Trophoblast cell (in vitro differentiated cells and primary cell): ENCODE results near the gene ERBB3.
A peak's percentile ranks its signal among the peaks of the same experiment; 100 is the strongest.
"Not testable (repeated sequence)": the region's sequence is repeated elsewhere in the genome, so short reads cannot be mapped to it uniquely, and the experiment has no call there.

ENCODE experiments used
- DNase-seq, 2 donors: peaks; one replicate each; pipeline ENCODE4 v3.0.0-alpha.2; 2016
- H2AFZ ChIP-seq: 2 replicates; pipeline ENCODE4 v1.6.1; 2013; ENCODE audit warnings: low read length, moderate library complexity, mild to moderate bottlenecking; ENCODE audit not compliant: insufficient read depth, poor library complexity
- H2AK5ac ChIP-seq: 2 replicates; pipeline ENCODE4 v1.6.1; 2013; ENCODE audit warnings: mild to moderate bottlenecking, low read length
- H2BK120ac ChIP-seq: 2 replicates; pipeline ENCODE4 v1.6.1; 2013; ENCODE audit warnings: low read length, mild to moderate bottlenecking, moderate library complexity; ENCODE audit not compliant: insufficient read depth, poor library complexity
- H2BK12ac ChIP-seq: 2 replicates; pipeline ENCODE4 v1.6.1; 2013; ENCODE audit warnings: mild to moderate bottlenecking, low read length, moderate library complexity
- H2BK5ac ChIP-seq: 2 replicates; pipeline ENCODE4 v1.6.1; 2013; ENCODE audit warnings: low read length, low read depth, moderate library complexity, mild to moderate bottlenecking; ENCODE audit not compliant: poor library complexity
- H3K14ac ChIP-seq: 2 replicates; pipeline ENCODE4 v1.6.1; 2013; ENCODE audit warnings: mild to moderate bottlenecking, low read length
- H3K18ac ChIP-seq: 2 replicates; pipeline ENCODE4 v1.6.1; 2013; ENCODE audit warnings: mild to moderate bottlenecking, low read length
- H3K23ac ChIP-seq: 2 replicates; pipeline ENCODE4 v1.6.1; 2013; ENCODE audit warnings: low read length
- H3K27ac ChIP-seq: 2 replicates; pipeline ENCODE4 v1.5.1; 2013; ENCODE audit warnings: low read depth, mild to moderate bottlenecking, inconsistent platforms, low read length, moderate library complexity
- H3K27me3 ChIP-seq: 2 replicates; pipeline ENCODE4 v1.6.1; 2013; ENCODE audit warnings: inconsistent platforms, mild to moderate bottlenecking, low read length, moderate library complexity; ENCODE audit not compliant: insufficient read depth
- H3K36me3 ChIP-seq, 2 experiments: 1 replicate in 1 of 2; 2 replicates in 1 of 2; pipeline ENCODE4 v1.6.1; 2013; ENCODE audit warnings: low read length in 2 of 2, mild to moderate bottlenecking in 2 of 2, moderate library complexity in 1 of 2; ENCODE audit not compliant: insufficient read depth in 2 of 2, control insufficient read depth in 1 of 2
- H3K4ac ChIP-seq: 2 replicates; pipeline ENCODE4 v1.6.1; 2013; ENCODE audit warnings: low read depth, mild to moderate bottlenecking, low read length, moderate library complexity
- H3K4me1 ChIP-seq, 2 experiments: 1 replicate in 1 of 2; 2 replicates in 1 of 2; pipeline ENCODE4 v1.6.1; 2013; ENCODE audit warnings: low read length in 2 of 2, mild to moderate bottlenecking in 2 of 2, moderate library complexity in 1 of 2; ENCODE audit not compliant: insufficient read depth in 2 of 2, control insufficient read depth in 1 of 2
- H3K4me2 ChIP-seq: 2 replicates; pipeline ENCODE4 v1.6.1; 2013; ENCODE audit warnings: inconsistent platforms, mild to moderate bottlenecking, low read length, moderate library complexity
- H3K4me3 ChIP-seq: 2 replicates; pipeline ENCODE4 v1.5.1; 2013; ENCODE audit warnings: mild to moderate bottlenecking, low read depth, low read length, inconsistent platforms
- H3K79me1 ChIP-seq: one replicate; pipeline ENCODE4 v1.6.1; 2013; ENCODE audit warnings: low read length
- H3K79me2 ChIP-seq: 2 replicates; pipeline ENCODE4 v1.6.1; 2013; ENCODE audit warnings: low read length, mild to moderate bottlenecking; ENCODE audit not compliant: control insufficient read depth, insufficient read depth, poor library complexity
- H3K9ac ChIP-seq: 2 replicates; pipeline ENCODE4 v1.6.1; 2013; ENCODE audit warnings: mild to moderate bottlenecking, low read length
- H3K9me3 ChIP-seq: 2 replicates; pipeline ENCODE4 v1.6.1; 2013; ENCODE audit warnings: low read depth, mild to moderate bottlenecking, control low read depth, inconsistent platforms, low read length; ENCODE audit not compliant: insufficient read depth
- H4K12ac ChIP-seq: 2 replicates; pipeline ENCODE4 v1.6.1; 2013; ENCODE audit warnings: low read depth, mild to moderate bottlenecking, low read length, moderate library complexity
- H4K8ac ChIP-seq: 2 replicates; pipeline ENCODE4 v1.6.1; 2013; ENCODE audit warnings: low read depth, mild to moderate bottlenecking, low read length, moderate library complexity
- H4K91ac ChIP-seq: one replicate; pipeline ENCODE4 v1.6.1; 2013; ENCODE audit warnings: low read depth, mild to moderate bottlenecking, low read length, moderate library complexity
- WGBS: extraction: QIAGEN DNeasy Blood & Tissue Kit; methylation state at CpG from one replicate; pipeline ENCODE4 v1.1.7; 2013; ENCODE audit warnings: missing lambda C conversion rate; ENCODE audit not compliant: insufficient read length, insufficient coverage; ENCODE audit errors: extremely low coverage; 5-methylcytosine and 5-hydroxymethylcytosine counted together

ERBB3 gene

GRCh38 chr12:56114084-56114483, 34.1 kb downstream of the ERBB3 start:
- H3K18ac ChIP-seq: no peak overlapping the region

GRCh38 chr12:56115329-56115728, 35.4 kb downstream of the ERBB3 start:
- Histone ChIP-seq H2AFZ (no peak overlapping the region), H4K12ac (no peak overlapping the region), H4K8ac (peak overlapping the region; percentile 78), H3K9me3 (no peaks in the 10 kb centered on the region), H3K9ac (no peak overlapping the region), H2BK120ac (no peak overlapping the region), H2BK5ac (no peak overlapping the region), H3K27me3 (no peaks in the 10 kb centered on the region), H3K79me2 (peaks cover 8% of the 10 kb centered on the region), H3K18ac (no peak overlapping the region), H3K36me3 (peaks cover 16 to 24% of the 10 kb centered on the region in 2 experiments), H2AK5ac (peak overlapping the region; percentile 75), H3K23ac (no peak overlapping the region), H3K14ac (no peak overlapping the region), H3K4me1 (peaks cover 4 to 12% of the 10 kb centered on the region in 2 experiments), H3K4me2 (peak overlapping the region; percentile 59), H3K4ac (no peak overlapping the region), H4K91ac (no peak overlapping the region), H3K4me3 (no peak overlapping the region), H3K79me1 (peaks cover 12% of the 10 kb centered on the region), H3K27ac (no peak overlapping the region), H2BK12ac (no peak overlapping the region)
- DNase-seq: peak; percentile 27 to 66
- WGBS: no CpG with 5 or more reads among the region's 10 CpGs

More at GRCh38 chr12:56114084-56114483, 34.1 kb downstream of the ERBB3 start:
- Histone ChIP-seq H3K4me2 (no peak overlapping the region), H3K9ac (no peak overlapping the region), H3K4me1 (peaks cover 4 to 8% of the 10 kb centered on the region in 2 experiments), H3K36me3 (peaks cover 23 to 36% of the 10 kb centered on the region in 2 experiments), H3K79me1 (peaks cover 12% of the 10 kb centered on the region), H2BK5ac (no peak overlapping the region), H4K8ac (no peak overlapping the region), H3K4me3 (no peak overlapping the region), H2BK120ac (no peak overlapping the region), H4K91ac (no peak overlapping the region), H2AK5ac (no peak overlapping the region), H3K23ac (no peak overlapping the region), H3K9me3 (no peaks in the 10 kb centered on the region), H3K4ac (no peak overlapping the region), H2BK12ac (no peak overlapping the region), H3K14ac (no peak overlapping the region), H3K27me3 (no peaks in the 10 kb centered on the region), H4K12ac (no peak overlapping the region), H3K27ac (no peak overlapping the region), H3K79me2 (peaks cover 8% of the 10 kb centered on the region), H2AFZ (no peak overlapping the region)
- DNase-seq: no peak
- no CpG with 5 or more reads among the region's 1 CpG for WGBS

DNA sequence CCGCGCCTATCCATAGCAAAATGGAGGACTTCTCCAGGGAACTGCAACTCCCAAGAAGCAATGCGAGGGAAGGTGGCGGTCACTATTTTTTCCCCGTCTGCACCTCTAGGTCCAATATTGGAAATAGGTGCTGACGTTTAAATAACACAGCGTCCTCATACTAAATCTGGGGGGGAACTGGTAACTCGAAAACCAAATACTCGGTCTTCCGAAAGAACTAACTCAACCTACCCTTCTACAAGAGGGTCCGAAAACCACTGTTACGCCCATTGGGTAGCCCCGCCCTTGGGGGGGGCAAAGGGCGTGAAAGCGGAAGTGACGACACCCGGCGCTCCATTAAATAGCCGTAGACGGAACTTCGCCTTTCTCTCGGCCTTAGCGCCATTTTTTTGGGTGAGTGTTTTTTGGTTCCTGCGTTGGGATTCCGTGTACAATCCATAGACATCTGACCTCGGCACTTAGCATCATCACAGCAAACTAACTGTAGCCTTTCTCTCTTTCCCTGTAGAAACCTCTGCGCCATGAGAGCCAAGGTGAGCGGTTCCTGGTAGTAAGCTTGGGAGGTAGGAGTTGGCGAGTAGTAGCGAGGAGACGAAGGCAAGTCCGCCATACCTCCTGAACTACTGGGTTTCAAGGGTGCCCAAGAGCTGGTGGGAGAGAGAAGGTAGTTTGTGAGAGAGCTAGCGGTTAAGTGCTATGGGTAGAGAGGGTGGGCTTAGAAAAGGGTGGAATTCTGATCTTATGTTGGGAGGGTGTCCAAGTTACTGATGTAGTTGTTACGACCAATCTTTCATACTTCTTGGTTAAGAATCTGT, 36.5 kb downstream of the ERBB3 start, which contains the start of gene RPL41:
Gene RPL41, plus strand, starts transcription at position 367 of the 815 bp plus-strand sequence.
- WGBS: no CpG with 5 or more reads among the region's 34 CpGs

DNA sequence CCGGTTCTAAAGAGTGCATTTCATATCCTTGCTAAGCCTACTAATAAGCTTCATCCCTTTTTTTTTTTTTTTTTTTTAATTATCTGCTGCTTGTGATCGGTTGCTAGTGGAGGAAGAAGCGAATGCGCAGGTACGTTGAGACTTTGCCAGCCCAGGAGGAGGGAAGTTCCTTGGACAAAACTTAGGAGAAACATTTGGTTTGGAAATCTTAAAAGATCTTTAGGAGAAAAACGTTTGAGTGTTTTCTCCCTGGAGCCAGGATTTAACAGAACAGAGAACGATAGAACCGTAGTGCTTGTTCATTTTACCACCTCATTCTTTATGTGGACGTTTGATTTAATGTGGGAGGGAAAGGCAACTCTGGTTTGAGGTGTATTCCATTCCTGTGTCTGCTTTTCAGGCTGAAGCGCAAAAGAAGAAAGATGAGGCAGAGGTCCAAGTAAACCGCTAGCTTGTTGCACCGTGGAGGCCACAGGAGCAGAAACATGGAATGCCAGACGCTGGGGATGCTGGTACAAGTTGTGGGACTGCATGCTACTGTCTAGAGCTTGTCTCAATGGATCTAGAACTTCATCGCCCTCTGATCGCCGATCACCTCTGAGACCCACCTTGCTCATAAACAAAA, 37.2 kb downstream of the ERBB3 start:
- H3K9ac ChIP-seq: peak overlapping the region; percentile 83

More for the DNA sequence above, 36.5 kb downstream of the ERBB3 start, which contains the start of gene RPL41:
- Histone ChIP-seq H3K9me3 (no peaks in the 10 kb centered on the region), H2AFZ (peak within 1 kb of the TSS; percentile 74), H3K4me3 (peak within 1 kb of the TSS; percentile 77), H3K4me2 (peak within 1 kb of the TSS; percentile 59), H3K79me1 (peaks cover 12% of the 10 kb centered on the region), H4K91ac (peak within 1 kb of the TSS; percentile 76), H4K12ac (peak within 1 kb of the TSS; percentile 82), H3K79me2 (peaks cover 8% of the 10 kb centered on the region), H2BK12ac (no peak within 1 kb of the TSS), H3K9ac (peak within 1 kb of the TSS; percentile 90), H3K36me3 (peaks cover 18 to 25% of the 10 kb centered on the region in 2 experiments), H3K4ac (peak within 1 kb of the TSS; percentile 68), H3K27ac (peak within 1 kb of the TSS; percentile 71), H4K8ac (peak within 1 kb of the TSS; percentile 90), H3K18ac (peak within 1 kb of the TSS; percentile 32), H2BK120ac (peak within 1 kb of the TSS; percentile 58), H3K14ac (peak within 1 kb of the TSS; percentile 48), H2BK5ac (peak within 1 kb of the TSS; percentile 78), H3K4me1 (peaks cover 6 to 12% of the 10 kb centered on the region in 2 experiments), H3K27me3 (no peaks in the 10 kb centered on the region), H2AK5ac (peak within 1 kb of the TSS; percentile 64), H3K23ac (no peak within 1 kb of the TSS)
- DNase-seq: peak; percentile 94 to 99

More for the DNA sequence above, 37.2 kb downstream of the ERBB3 start:
- DNase-seq: peak in 1 of 2 donors; percentile 35
- H2BK120ac ChIP-seq, H3K18ac ChIP-seq, H2BK12ac ChIP-seq, H4K91ac ChIP-seq, H3K4ac ChIP-seq, H3K23ac ChIP-seq, H4K12ac ChIP-seq, H3K9me3 ChIP-seq, H2AFZ ChIP-seq, H2AK5ac ChIP-seq, H2BK5ac ChIP-seq, H3K79me2 ChIP-seq, H3K27me3 ChIP-seq, H4K8ac ChIP-seq, H3K14ac ChIP-seq: not testable (repeated sequence)
- H3K27ac ChIP-seq: peak overlapping the region; percentile 71
- peaks cover 13 to 19% of the 10 kb centered on the region in 2 experiments for H3K36me3 ChIP-seq
- peaks cover 12% of the 10 kb centered on the region for H3K79me1 ChIP-seq
- WGBS: no CpG with 5 or more reads among the region's 16 CpGs
- H3K4me3 ChIP-seq: peak overlapping the region; percentile 63
- peaks cover 6 to 12% of the 10 kb centered on the region in 2 experiments for H3K4me1 ChIP-seq
- peak overlapping the region; percentile 59 for H3K4me2 ChIP-seq
